ENCODE measurements around the gene TMEM258.
A peak's percentile ranks its signal among the peaks of the same experiment; 100 is the strongest.

Gene TMEM258

GRCh38 chr11:61743486-61744095 lies 48.8 kb downstream of the TMEM258 start:
- no CpG with 5 or more reads among the region's 42 CpGs for WGBS, 2 donors (ENCODE audit: extremely low coverage in 2 of 2, insufficient read length in 2 of 2, insufficient replicate concordance in 1 of 2)
- no peak overlapping the region for H4K91ac ChIP-seq (ENCODE audit: low read depth, low read length, poor library complexity)
- H2BK5ac ChIP-seq (ENCODE audit: low read length): no peak overlapping the region
- no peak for DNase-seq (ENCODE audit: low spot score)
- H3K14ac ChIP-seq (ENCODE audit: low read length): no peak overlapping the region
- H3K18ac ChIP-seq (ENCODE audit: low read length): no peak overlapping the region
- H2BK15ac ChIP-seq (ENCODE audit: low read length): no peak overlapping the region
- H3K27ac ChIP-seq (replicated peaks; ENCODE audit: low read length): no peak overlapping the region
- H2BK12ac ChIP-seq (ENCODE audit: low read length): no peak overlapping the region
- no peak overlapping the region for H3K9ac ChIP-seq (ENCODE audit: low read depth, low read length, poor library complexity)
- no peak overlapping the region for H3K23ac ChIP-seq (ENCODE audit: low read depth, low read length, poor library complexity)
- H2BK120ac ChIP-seq (ENCODE audit: low read depth, low read length): no peak overlapping the region
- H3K4me1 ChIP-seq (ENCODE audit: control insufficient read depth in 2 of 2, insufficient read depth in 1 of 2, low read depth in 1 of 2, low read length in 2 of 2): peaks cover 9 to 28% of the 10 kb centered on the region in 2 donors
- H3K36me3 ChIP-seq (replicated peaks in 1 of 2; ENCODE audit: control insufficient read depth in 2 of 2, insufficient read depth in 2 of 2, low read length in 2 of 2): peaks cover 16 to 35% of the 10 kb centered on the region in 2 donors
- H3K79me1 ChIP-seq (ENCODE audit: low read depth, low read length): peaks cover 3% of the 10 kb centered on the region
- no peak overlapping the region for H2AK5ac ChIP-seq (ENCODE audit: low read depth, low read length)
- no peak overlapping the region for H3K4ac ChIP-seq (ENCODE audit: low read length)
- no peaks in the 10 kb centered on the region for H3K27me3 ChIP-seq (ENCODE audit: control insufficient read depth in 3 of 3, insufficient read depth in 3 of 3, low read depth in 1 of 3, low read length in 3 of 3)
- no peak overlapping the region for H3K4me2 ChIP-seq (ENCODE audit: insufficient read depth, low read length, poor library complexity, severe bottlenecking)
- H3K4me3 ChIP-seq (ENCODE audit: low read length in 2 of 2): no peak overlapping the region
- H2AFZ ChIP-seq (ENCODE audit: low read length): no peak overlapping the region
- H3K9me3 ChIP-seq (replicated peaks in 1 of 2; ENCODE audit: control insufficient read depth in 2 of 2, insufficient read depth in 1 of 2, low read depth in 1 of 2, low read length in 2 of 2): no peaks in the 10 kb centered on the region
- H4K8ac ChIP-seq (ENCODE audit: low read depth, low read length): no peak overlapping the region

DNA sequence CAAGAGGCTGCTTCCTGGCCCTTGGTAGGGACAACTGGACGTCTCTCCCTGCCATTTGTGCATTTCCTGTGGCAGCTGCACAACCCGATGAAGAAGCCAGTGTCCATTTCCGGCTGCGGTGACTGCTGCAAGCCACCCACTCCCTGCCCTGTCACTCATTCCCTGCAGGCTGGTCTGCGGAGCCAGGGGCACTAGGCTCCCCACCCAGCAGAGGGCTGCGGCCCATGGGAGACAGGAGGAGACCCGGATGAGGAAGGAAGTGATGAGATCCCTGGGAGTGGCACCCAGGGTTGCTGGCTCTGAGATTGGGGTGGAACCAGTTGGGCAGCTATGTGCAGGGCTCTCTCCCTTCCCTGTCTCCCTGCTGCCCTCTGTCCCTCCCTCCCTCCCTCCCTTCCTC lies 50.0 kb downstream of the TMEM258 start:
- peaks cover 6 to 16% of the 10 kb centered on the region in 2 donors for H3K4me1 ChIP-seq (ENCODE audit: control insufficient read depth in 2 of 2, insufficient read depth in 1 of 2, low read depth in 1 of 2, low read length in 2 of 2)
- no peaks in the 10 kb centered on the region for H3K27me3 ChIP-seq (ENCODE audit: control insufficient read depth in 3 of 3, insufficient read depth in 3 of 3, low read depth in 1 of 3, low read length in 3 of 3)
- H3K4me2 ChIP-seq (ENCODE audit: insufficient read depth, low read length, poor library complexity, severe bottlenecking): no peak overlapping the region
- no peak overlapping the region for H3K18ac ChIP-seq (ENCODE audit: low read length)
- no peak overlapping the region for H2BK5ac ChIP-seq (ENCODE audit: low read length)
- DNase-seq (ENCODE audit: low spot score): no peak
- no peak overlapping the region for H2BK12ac ChIP-seq (ENCODE audit: low read length)
- H3K23ac ChIP-seq (ENCODE audit: low read depth, low read length, poor library complexity): peak overlapping the region; percentile 49
- no CpG with 5 or more reads among the region's 7 CpGs for WGBS, 2 donors (ENCODE audit: extremely low coverage in 2 of 2, insufficient read length in 2 of 2, insufficient replicate concordance in 1 of 2)
- no peak overlapping the region for H3K4ac ChIP-seq (ENCODE audit: low read length)
- H3K9ac ChIP-seq (ENCODE audit: low read depth, low read length, poor library complexity): peak overlapping the region; percentile 2
- H3K36me3 ChIP-seq (replicated peaks in 1 of 2; ENCODE audit: control insufficient read depth in 2 of 2, insufficient read depth in 2 of 2, low read length in 2 of 2): peaks cover 16 to 46% of the 10 kb centered on the region in 2 donors
- no peak overlapping the region for H2AFZ ChIP-seq (ENCODE audit: low read length)
- no peak overlapping the region for H2BK120ac ChIP-seq (ENCODE audit: low read depth, low read length)
- no peak overlapping the region for H3K4me3 ChIP-seq (ENCODE audit: low read length in 2 of 2)
- no peak overlapping the region for H4K91ac ChIP-seq (ENCODE audit: low read depth, low read length, poor library complexity)
- H4K8ac ChIP-seq (ENCODE audit: low read depth, low read length): no peak overlapping the region
- H2AK5ac ChIP-seq (ENCODE audit: low read depth, low read length): no peak overlapping the region
- no peaks in the 10 kb centered on the region for H3K9me3 ChIP-seq (replicated peaks in 1 of 2; ENCODE audit: control insufficient read depth in 2 of 2, insufficient read depth in 1 of 2, low read depth in 1 of 2, low read length in 2 of 2)
- no peak overlapping the region for H2BK15ac ChIP-seq (ENCODE audit: low read length)
- peaks cover 3% of the 10 kb centered on the region for H3K79me1 ChIP-seq (ENCODE audit: low read depth, low read length)
- H3K14ac ChIP-seq (ENCODE audit: low read length): peak overlapping the region; percentile 89
- no peak overlapping the region for H3K27ac ChIP-seq (replicated peaks; ENCODE audit: low read length)

- WGBS, 2 donors (ENCODE audit: extremely low coverage in 2 of 2, insufficient read length in 2 of 2, insufficient replicate concordance in 1 of 2): no CpG with 5 or more reads among the region's 7 CpGs
- H3K27ac ChIP-seq (replicated peaks; ENCODE audit: low read length): no peak overlapping the region
Observed at GRCh38 chr11:61739966-61740365, 52.4 kb downstream of the TMEM258 start.

GRCh38 chr11:61739413-61739812 lies 53.0 kb downstream of the TMEM258 start:
- H3K14ac ChIP-seq (ENCODE audit: low read length): no peak overlapping the region
- H2BK15ac ChIP-seq (ENCODE audit: low read length): no peak overlapping the region
- no peak overlapping the region for H3K4me3 ChIP-seq (ENCODE audit: low read length in 2 of 2)
- H3K9ac ChIP-seq (ENCODE audit: low read depth, low read length, poor library complexity): peak overlapping the region; percentile 21
- H3K36me3 ChIP-seq (replicated peaks in 1 of 2; ENCODE audit: control insufficient read depth in 2 of 2, insufficient read depth in 2 of 2, low read length in 2 of 2): peaks cover 25 to 72% of the 10 kb centered on the region in 2 donors
- no peaks in the 10 kb centered on the region for H3K9me3 ChIP-seq (replicated peaks in 1 of 2; ENCODE audit: control insufficient read depth in 2 of 2, insufficient read depth in 1 of 2, low read depth in 1 of 2, low read length in 2 of 2)
- no CpG with 5 or more reads among the region's 15 CpGs for WGBS, 2 donors (ENCODE audit: extremely low coverage in 2 of 2, insufficient read length in 2 of 2, insufficient replicate concordance in 1 of 2)
- H4K8ac ChIP-seq (ENCODE audit: low read depth, low read length): no peak overlapping the region
- no peak overlapping the region for H2BK12ac ChIP-seq (ENCODE audit: low read length)
- no peak overlapping the region for H2AFZ ChIP-seq (ENCODE audit: low read length)
- no peak overlapping the region for H2AK5ac ChIP-seq (ENCODE audit: low read depth, low read length)
- peak overlapping the region; percentile 65 for H3K23ac ChIP-seq (ENCODE audit: low read depth, low read length, poor library complexity)
- H4K91ac ChIP-seq (ENCODE audit: low read depth, low read length, poor library complexity): no peak overlapping the region
- H3K18ac ChIP-seq (ENCODE audit: low read length): no peak overlapping the region
- H3K27ac ChIP-seq (replicated peaks; ENCODE audit: low read length): no peak overlapping the region
- H3K4me2 ChIP-seq (ENCODE audit: insufficient read depth, low read length, poor library complexity, severe bottlenecking): no peak overlapping the region
- peak overlapping the region; percentile 39 for H2BK5ac ChIP-seq (ENCODE audit: low read length)
- H3K4me1 ChIP-seq (ENCODE audit: control insufficient read depth in 2 of 2, insufficient read depth in 1 of 2, low read depth in 1 of 2, low read length in 2 of 2): no peaks in the 10 kb centered on the region
- no peak overlapping the region for H3K4ac ChIP-seq (ENCODE audit: low read length)
- H3K27me3 ChIP-seq (ENCODE audit: control insufficient read depth in 3 of 3, insufficient read depth in 3 of 3, low read depth in 1 of 3, low read length in 3 of 3): no peaks in the 10 kb centered on the region
- no peak for DNase-seq (ENCODE audit: low spot score)
- peaks cover 5% of the 10 kb centered on the region for H3K79me1 ChIP-seq (ENCODE audit: low read depth, low read length)
- peak overlapping the region; percentile 72 for H2BK120ac ChIP-seq (ENCODE audit: low read depth, low read length)

More at GRCh38 chr11:61739966-61740365, 52.4 kb downstream of the TMEM258 start:
- H3K23ac ChIP-seq (ENCODE audit: low read depth, low read length, poor library complexity): peak overlapping the region; percentile 43
- H4K8ac ChIP-seq (ENCODE audit: low read depth, low read length): no peak overlapping the region
- H3K27me3 ChIP-seq (ENCODE audit: control insufficient read depth in 3 of 3, insufficient read depth in 3 of 3, low read depth in 1 of 3, low read length in 3 of 3): no peaks in the 10 kb centered on the region
- H3K4ac ChIP-seq (ENCODE audit: low read length): no peak overlapping the region
- H3K18ac ChIP-seq (ENCODE audit: low read length): no peak overlapping the region
- no peak overlapping the region for H3K4me2 ChIP-seq (ENCODE audit: insufficient read depth, low read length, poor library complexity, severe bottlenecking)
- no peak overlapping the region for H2BK120ac ChIP-seq (ENCODE audit: low read depth, low read length)
- peak overlapping the region; percentile 75 for H2BK5ac ChIP-seq (ENCODE audit: low read length)
- no peak overlapping the region for H3K4me3 ChIP-seq (ENCODE audit: low read length in 2 of 2)
- DNase-seq (ENCODE audit: low spot score): no peak
- H3K9ac ChIP-seq (ENCODE audit: low read depth, low read length, poor library complexity): peak overlapping the region; percentile 44
- no peaks in the 10 kb centered on the region for H3K4me1 ChIP-seq (ENCODE audit: control insufficient read depth in 2 of 2, insufficient read depth in 1 of 2, low read depth in 1 of 2, low read length in 2 of 2)
- no peak overlapping the region for H2AFZ ChIP-seq (ENCODE audit: low read length)
- H2BK12ac ChIP-seq (ENCODE audit: low read length): peak overlapping the region; percentile 41
- no peak overlapping the region for H2AK5ac ChIP-seq (ENCODE audit: low read depth, low read length)
- H2BK15ac ChIP-seq (ENCODE audit: low read length): no peak overlapping the region
- H3K9me3 ChIP-seq (replicated peaks in 1 of 2; ENCODE audit: control insufficient read depth in 2 of 2, insufficient read depth in 1 of 2, low read depth in 1 of 2, low read length in 2 of 2): no peaks in the 10 kb centered on the region
- H3K79me1 ChIP-seq (ENCODE audit: low read depth, low read length): peaks cover 3% of the 10 kb centered on the region
- H3K14ac ChIP-seq (ENCODE audit: low read length): peak overlapping the region; percentile 82
- H3K36me3 ChIP-seq (replicated peaks in 1 of 2; ENCODE audit: control insufficient read depth in 2 of 2, insufficient read depth in 2 of 2, low read length in 2 of 2): peaks cover 25 to 69% of the 10 kb centered on the region in 2 donors
- H4K91ac ChIP-seq (ENCODE audit: low read depth, low read length, poor library complexity): no peak overlapping the region

All from neuronal stem cell (in vitro differentiated cells).